Measurements from ENCODE around the gene WDTC1.

Gene WDTC1

DNA sequence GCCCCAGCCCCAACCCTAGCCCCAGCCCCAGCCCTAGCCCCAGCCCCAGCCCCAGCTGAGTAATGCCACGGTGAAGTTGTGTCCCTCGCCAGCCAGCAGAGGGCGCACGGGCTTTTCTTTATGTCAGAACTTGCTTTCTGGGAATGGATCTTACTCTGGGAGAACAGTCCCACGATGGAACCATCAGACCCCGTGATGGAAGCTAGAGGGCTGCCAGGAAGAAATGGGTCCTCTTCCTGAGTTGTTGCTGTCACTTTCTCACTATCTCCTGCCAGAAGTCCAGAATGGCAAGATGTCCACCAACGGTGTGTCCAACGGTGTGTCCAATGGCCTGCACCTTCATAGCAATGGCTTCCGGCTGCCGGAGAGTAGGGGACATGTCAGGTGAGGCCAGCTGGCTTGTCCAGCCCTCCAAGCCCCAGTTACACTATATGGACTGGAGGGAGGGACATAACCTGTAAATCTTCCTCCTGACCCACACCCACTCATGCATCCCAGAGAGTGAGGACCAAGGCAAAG lies 62.4 kb downstream of the WDTC1 start:
- TF ChIP-seq, protein P1, sequence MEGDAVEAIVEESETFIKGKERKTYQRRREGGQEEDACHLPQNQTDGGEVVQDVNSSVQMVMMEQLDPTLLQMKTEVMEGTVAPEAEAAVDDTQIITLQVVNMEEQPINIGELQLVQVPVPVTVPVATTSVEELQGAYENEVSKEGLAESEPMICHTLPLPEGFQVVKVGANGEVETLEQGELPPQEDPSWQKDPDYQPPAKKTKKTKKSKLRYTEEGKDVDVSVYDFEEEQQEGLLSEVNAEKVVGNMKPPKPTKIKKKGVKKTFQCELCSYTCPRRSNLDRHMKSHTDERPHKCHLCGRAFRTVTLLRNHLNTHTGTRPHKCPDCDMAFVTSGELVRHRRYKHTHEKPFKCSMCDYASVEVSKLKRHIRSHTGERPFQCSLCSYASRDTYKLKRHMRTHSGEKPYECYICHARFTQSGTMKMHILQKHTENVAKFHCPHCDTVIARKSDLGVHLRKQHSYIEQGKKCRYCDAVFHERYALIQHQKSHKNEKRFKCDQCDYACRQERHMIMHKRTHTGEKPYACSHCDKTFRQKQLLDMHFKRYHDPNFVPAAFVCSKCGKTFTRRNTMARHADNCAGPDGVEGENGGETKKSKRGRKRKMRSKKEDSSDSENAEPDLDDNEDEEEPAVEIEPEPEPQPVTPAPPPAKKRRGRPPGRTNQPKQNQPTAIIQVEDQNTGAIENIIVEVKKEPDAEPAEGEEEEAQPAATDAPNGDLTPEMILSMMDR (IDR thresholded peaks at IDR 0.05), result peak; percentile 71

DNA sequence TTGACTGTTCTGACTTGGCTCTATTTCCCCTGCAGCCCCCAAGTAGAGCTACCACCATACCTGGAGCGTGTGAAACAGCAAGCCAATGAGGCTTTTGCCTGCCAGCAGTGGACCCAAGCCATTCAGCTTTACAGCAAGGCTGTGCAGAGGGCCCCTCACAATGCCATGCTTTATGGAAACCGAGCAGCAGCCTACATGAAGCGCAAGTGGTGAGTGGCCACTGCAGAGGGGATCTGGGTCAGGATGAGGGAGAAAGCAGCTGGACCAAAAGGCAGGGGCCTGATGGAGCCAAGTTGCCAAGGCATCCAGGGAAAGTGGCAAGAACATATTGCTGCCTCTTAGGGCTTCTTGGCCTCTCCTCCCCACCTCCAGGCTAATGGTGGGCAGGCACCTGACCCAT lies 63.5 kb downstream of the WDTC1 start:
- TF ChIP-seq, protein P1 (IDR thresholded peaks at IDR 0.05), result no peak

DNA sequence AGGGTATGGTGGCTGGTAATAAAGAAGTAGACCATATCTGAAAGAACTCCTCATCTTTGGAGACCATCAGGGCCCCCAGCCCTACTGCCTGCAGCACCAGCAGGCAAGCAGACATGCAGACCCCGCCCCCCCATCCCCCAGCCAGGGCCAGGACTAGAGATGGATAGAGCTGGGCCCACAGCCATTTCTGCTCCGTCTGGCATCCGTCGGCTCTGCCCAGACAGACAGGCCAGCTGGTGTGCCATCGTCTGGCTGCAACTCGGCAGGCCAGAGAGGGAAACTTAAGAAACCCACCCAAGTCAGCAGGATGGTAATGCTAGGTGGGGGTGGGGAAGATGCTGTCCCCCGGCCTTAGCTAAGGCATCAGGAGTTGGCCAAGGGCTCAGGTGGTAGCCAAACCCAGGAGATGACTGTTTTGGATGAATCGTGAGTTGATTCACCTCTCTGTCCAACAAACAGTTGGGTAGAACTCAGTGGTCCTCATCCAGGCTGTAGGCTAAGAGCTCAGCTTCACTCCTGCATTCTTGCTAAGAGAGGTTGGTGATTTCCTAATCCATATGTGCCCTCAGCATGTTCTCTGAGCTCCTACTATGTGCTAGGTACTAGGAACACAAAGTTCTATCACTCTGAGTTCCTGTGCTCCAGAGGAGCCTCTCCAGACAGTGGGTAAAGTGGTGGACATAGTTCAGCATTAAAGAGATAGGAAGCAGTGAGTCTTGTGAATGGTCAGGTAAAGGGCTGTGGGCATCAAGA lies 64.4 kb downstream of the WDTC1 start:
- TF ChIP-seq, protein P1 (IDR thresholded peaks at IDR 0.05), result no peak

DNA sequence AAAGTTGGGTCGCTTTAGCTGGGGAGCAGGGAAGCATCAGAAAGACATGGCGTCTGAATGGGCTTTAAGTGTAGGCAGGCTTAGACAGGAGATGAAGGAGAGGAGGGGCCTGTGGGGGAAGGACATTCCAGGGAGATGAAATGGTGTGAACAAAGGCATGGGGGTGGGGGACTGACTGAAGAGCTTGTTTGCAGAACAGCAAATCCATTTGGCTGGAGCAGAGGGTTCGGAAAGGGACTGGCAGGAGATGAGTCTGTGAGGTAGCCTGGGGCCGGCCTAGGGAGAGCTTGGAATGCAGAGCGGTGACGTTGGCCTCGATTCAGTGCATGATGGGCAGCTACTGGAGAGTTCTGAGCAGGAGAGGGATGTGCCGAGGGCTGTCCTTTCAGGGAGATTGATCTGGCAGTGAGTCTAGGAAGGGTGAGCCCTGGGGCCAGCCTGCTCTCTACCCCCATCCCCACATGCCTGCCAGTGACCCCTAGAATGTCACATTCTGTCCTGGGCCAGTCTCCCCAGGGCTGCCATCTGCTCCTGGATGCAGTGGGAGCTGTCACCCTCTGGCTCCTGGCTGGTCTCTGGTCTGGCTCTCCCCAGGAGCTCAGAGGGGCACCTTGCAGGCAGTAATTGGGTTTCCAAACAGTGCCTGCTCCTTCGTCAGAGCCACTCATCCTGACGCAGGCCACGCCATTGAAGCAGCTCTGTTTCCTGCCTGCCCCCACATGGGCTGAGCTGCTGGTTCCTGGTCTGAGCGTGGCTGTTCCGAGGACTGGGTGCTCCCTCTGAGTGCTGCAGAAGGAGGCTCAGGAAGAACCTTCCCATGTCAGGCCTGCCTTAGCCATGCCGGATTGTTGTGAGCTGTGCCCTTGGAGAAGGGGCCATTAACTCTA lies 65.2 kb downstream of the WDTC1 start:
- TF ChIP-seq, protein P1 (IDR thresholded peaks at IDR 0.05), result no peak

DNA sequence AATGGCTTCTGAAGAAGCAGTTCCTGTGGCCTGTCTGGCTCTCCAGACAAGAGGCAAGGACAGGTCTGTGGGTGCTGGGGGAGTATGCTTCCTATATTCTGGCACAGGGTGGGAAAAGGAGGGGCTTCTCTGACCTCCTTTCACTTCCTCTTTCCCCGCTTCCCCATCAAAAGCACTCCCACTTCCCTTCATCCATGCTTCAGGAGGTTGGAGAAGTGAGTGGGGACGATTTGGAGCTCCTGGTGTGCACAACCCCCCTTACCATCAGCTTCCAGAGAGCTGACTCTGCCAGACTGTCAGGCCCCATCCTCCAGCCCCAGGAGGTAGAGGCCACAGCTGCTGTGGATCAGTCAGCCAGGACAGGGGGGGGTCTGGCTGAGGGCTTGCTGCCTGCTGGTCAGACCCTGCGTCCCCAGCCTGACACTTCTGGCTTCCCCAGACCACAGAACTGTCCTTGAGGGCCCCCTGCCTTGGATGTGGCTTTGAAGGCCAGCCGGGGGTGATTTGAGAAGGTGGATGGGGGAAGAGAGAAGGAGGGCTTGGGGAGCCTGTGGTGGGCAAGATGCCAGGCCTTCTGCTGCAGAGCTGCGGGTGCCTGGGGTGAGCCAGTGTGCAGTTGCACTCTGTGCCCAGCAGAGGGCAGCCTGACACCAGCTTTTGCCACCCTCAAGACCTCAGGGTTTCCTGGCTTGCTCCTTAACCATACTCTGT lies 66.1 kb downstream of the WDTC1 start:
- TF ChIP-seq, protein P1 (IDR thresholded peaks at IDR 0.05), result peak; percentile 98

DNA sequence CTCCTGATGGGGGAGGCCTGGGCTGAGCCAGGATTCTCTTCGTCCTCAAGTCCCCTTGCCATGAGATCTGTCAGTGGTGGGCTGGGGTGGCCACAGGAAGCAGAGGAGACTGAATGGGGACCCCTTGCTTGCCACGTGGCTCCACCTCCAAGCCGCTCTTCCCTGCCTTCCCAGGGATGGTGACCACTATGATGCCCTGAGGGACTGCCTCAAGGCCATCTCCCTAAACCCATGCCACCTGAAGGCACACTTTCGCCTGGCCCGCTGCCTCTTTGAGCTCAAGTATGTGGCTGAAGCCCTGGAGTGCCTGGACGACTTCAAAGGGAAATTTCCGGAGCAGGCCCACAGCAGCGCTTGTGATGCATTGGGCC lies 66.6 kb downstream of the WDTC1 start:
- TF ChIP-seq, protein P1 (IDR thresholded peaks at IDR 0.05), result 0 out of 2 replicates have a peak, but pooled peaks have one; percentile 17

DNA sequence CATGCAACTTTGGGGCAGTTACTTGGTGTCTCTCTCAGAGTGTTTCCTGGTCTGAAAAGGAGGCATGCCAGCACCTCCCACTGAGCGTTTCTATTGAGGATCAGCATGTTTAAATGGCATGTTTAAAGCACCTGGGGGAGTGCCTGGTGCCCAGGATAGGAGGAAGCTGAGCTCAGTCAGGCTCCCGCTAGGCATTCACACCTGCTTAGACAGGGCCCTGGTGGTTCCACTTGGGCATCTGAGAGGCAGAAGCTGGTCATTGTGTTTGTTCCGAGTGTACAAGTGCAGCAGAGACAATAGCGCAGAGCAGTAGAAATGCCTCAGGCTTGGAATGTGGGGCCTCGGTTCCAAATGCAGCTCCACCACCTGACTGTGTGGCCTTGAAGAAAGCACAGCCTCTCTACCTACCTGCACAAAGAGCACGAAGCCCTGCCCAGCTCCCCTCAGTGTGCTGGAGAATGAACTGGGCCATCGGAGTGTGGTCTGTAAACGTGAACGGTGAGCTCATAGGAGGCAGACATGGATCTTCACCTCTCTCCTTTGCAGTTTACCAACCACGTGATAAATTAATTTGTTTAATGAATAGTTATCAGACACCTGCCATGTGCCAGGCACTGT lies 67.3 kb downstream of the WDTC1 start:
- TF ChIP-seq, protein P1 (IDR thresholded peaks at IDR 0.05), result no peak
